ENCODE results near the gene DGLUCY.
A peak's percentile ranks its signal among the peaks of the same experiment; 100 is the strongest.

The DGLUCY gene

DNA sequence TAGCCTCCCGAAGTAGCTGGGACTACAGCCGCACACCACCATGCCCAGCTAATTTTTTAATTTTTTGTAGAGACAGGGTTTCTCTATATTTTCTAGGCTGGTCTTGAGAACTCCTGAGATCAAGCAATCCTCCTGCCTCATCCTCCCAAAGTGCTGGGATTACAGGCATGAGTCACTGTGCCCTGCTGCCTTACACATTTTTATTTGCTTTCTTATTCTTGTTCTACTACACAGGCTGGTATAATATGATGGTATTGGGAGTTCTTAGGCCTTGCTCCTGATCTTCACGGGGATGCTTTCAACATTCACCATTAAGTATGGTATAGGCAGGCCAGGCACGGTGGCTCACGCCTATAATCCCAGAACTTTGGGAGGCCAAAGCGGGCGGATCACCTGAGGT lies 21.2 kb downstream of the DGLUCY start:
- H3K4me3 ChIP-seq (ENCODE audit: low read depth, low read length): no peak overlapping the region
- TF ChIP-seq, protein P1, sequence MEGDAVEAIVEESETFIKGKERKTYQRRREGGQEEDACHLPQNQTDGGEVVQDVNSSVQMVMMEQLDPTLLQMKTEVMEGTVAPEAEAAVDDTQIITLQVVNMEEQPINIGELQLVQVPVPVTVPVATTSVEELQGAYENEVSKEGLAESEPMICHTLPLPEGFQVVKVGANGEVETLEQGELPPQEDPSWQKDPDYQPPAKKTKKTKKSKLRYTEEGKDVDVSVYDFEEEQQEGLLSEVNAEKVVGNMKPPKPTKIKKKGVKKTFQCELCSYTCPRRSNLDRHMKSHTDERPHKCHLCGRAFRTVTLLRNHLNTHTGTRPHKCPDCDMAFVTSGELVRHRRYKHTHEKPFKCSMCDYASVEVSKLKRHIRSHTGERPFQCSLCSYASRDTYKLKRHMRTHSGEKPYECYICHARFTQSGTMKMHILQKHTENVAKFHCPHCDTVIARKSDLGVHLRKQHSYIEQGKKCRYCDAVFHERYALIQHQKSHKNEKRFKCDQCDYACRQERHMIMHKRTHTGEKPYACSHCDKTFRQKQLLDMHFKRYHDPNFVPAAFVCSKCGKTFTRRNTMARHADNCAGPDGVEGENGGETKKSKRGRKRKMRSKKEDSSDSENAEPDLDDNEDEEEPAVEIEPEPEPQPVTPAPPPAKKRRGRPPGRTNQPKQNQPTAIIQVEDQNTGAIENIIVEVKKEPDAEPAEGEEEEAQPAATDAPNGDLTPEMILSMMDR (IDR thresholded peaks at IDR 0.05; ENCODE audit: low read depth, low read length, missing control alignments): no peak
- in situ Hi-C loops (cut with HindIII; ENCODE audit: low sequenced_read_pairs): no loop called here
- DNase-seq (ENCODE audit: low read depth): no peak

DNA sequence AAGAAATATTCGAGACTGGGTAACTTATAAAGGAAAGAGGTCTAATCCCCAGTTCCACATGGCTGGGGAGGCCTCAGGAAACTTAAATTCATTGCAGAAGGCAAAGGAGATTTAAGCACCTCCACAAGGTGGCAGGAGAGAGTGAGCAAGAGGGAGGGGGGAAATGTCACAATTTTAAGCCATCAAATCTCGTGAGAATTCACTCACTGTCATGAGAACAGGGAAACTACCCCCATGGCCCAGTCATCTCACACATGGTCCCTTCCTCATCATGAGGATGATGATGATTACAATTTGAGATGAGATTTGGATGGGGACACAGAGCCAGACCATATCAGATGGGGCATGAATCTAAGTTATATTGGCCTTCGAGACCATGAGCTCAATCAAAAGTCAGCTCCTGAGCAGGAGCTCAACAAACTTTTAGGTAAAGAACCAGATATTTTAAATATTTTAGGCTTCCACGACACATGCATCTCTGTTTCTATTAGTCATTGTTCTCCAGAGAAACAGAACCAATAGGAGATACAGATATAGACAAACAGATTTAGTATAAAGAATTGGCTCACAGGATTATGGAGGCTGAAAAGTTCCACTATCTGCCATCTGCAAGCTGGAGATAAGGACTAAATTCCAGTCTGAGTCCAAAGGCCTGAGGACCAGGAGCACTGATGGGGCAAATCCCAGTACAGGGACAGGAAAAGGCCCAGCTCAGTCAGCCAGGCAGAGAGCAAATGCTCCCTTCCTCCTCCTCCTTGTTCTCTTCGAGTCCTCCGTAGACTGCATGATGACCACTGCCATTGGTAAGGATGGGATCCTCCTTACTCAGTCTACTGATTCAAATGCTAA lies 24.9 kb downstream of the DGLUCY start:
- TF ChIP-seq, protein P1 (IDR thresholded peaks at IDR 0.05; ENCODE audit: low read depth, low read length, missing control alignments): peak; percentile 47
- in situ Hi-C loops (cut with HindIII; ENCODE audit: low sequenced_read_pairs): no loop called here
- no peak overlapping the region for H3K4me3 ChIP-seq (ENCODE audit: low read depth, low read length)
- DNase-seq (ENCODE audit: low read depth): no peak

- TF ChIP-seq, protein P1 (IDR thresholded peaks at IDR 0.05; ENCODE audit: low read depth, low read length, missing control alignments): no peak
Observed at GRCh38 chr14:91139776-91140175, 25.9 kb downstream of the DGLUCY start.

GRCh38 chr14:91140672-91141071 lies 26.8 kb downstream of the DGLUCY start:
- TF ChIP-seq, protein P1 (IDR thresholded peaks at IDR 0.05; ENCODE audit: low read depth, low read length, missing control alignments): peak; percentile 65
- in situ Hi-C loops (cut with HindIII; ENCODE audit: low sequenced_read_pairs): no loop called here
- H3K4me3 ChIP-seq (ENCODE audit: low read depth, low read length): no peak overlapping the region
- DNase-seq (ENCODE audit: low read depth): no peak

More at GRCh38 chr14:91139776-91140175, 25.9 kb downstream of the DGLUCY start:
- DNase-seq (ENCODE audit: low read depth): no peak
- no peak overlapping the region for H3K4me3 ChIP-seq (ENCODE audit: low read depth, low read length)
- in situ Hi-C loops (cut with HindIII; ENCODE audit: low sequenced_read_pairs): no loop called here

DNA sequence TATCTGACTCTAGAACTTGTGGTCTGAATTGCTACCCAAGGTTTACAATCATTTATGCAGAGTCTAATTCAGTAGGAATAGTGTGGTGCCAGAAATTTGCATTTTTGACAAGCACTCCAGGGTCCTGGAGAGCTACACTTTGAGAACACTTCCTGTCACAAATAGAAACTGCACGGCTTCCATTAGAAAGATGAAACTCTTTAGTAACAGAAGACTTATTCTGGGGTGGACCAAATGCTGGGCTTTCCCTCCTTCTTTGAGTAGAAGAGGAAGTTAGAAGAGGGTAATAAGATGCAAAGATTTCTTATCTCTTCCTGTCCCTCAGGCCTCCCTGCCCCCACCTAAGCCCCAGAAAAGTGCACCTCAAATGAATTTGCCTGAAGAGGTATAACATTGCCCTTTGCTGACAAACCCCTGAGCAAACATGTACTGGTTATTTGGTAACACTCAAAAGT lies 28.4 kb downstream of the DGLUCY start:
- in situ Hi-C loops (cut with HindIII; ENCODE audit: low sequenced_read_pairs): no loop called here
- H3K4me3 ChIP-seq (ENCODE audit: low read depth, low read length): no peak overlapping the region
- TF ChIP-seq, protein P1 (IDR thresholded peaks at IDR 0.05; ENCODE audit: low read depth, low read length, missing control alignments): no peak
- no peak for DNase-seq (ENCODE audit: low read depth)

- TF ChIP-seq, protein P1 (IDR thresholded peaks at IDR 0.05; ENCODE audit: low read depth, low read length, missing control alignments): no peak
- in situ Hi-C loops (cut with HindIII; ENCODE audit: low sequenced_read_pairs): no loop called here
- DNase-seq (ENCODE audit: low read depth): no peak
- H3K4me3 ChIP-seq (ENCODE audit: low read depth, low read length): no peak overlapping the region
Observed at GRCh38 chr14:91143862-91144261, 30.0 kb downstream of the DGLUCY start.

Measured in astrocyte of the cerebellum (primary cell).